IMR-90 (cell line): ENCODE results near the gene S100A6. TPM values are rescaled to one million over a fixed set of nuclear protein-coding genes. Genes with fewer than 3 reads are reported as not detected.

Source experiments
- ATAC-seq: fragments of 200-7000 bp; cut with Tn5 transposase; 2 replicates; pipeline ENCODE4 v1.9.1; 2020; ENCODE audit warnings: low read depth, mild to moderate bottlenecking, moderate library complexity
- BruUV-seq: library from RNA; stranded (reverse); fragments of 400-500 nt; replicated peaks from 2 replicates; lab custom pipeline; 2021; lab: Mats Ljungman, UMichigan
- CTCF ChIA-PET: fragments of 300-600 bp; formaldehyde crosslinking; extraction: SDS; loops from one replicate; lab custom pipeline; 2021; ENCODE audit warnings: antibody characterized with exemption; lab: Yijun Ruan, JAX
- POLR2A ChIA-PET: fragments of 300-600 bp; sonication (Branson Sonifier 250); formaldehyde crosslinking; loops from one replicate; lab custom pipeline; 2022; ENCODE audit warnings: antibody characterized with exemption; ENCODE audit not compliant: unreplicated experiment; lab: Charles Lee
- DNase-seq: peaks from one replicate; pipeline ENCODE4 v3.0.0; 2013
- H2AFZ ChIP-seq: replicated peaks from 2 replicates; pipeline ENCODE3; 2013; ENCODE audit warnings: low read length, mild to moderate bottlenecking; ENCODE audit not compliant: poor library complexity
- H2AK5ac ChIP-seq: 2 replicates; pipeline ENCODE4 v1.6.1; 2013; ENCODE audit warnings: low read depth, low read length, inconsistent platforms
- H2AK9ac ChIP-seq: replicated peaks from 2 replicates; pipeline ENCODE3; 2013; ENCODE audit warnings: mild to moderate bottlenecking, low read depth, low read length, moderate library complexity; ENCODE audit not compliant: poor library complexity
- H2BK120ac ChIP-seq: 2 replicates; pipeline ENCODE4 v1.6.1; 2013; ENCODE audit warnings: low read depth, low read length, inconsistent platforms
- H2BK15ac ChIP-seq: 3 replicates; pipeline ENCODE4 v1.6.1; 2013; ENCODE audit warnings: low read depth, low read length, inconsistent platforms
- H2BK20ac ChIP-seq: 2 replicates; pipeline ENCODE4 v1.6.1; 2013; ENCODE audit warnings: low read depth, mild to moderate bottlenecking, inconsistent platforms, low read length, moderate library complexity
- H2BK5ac ChIP-seq: 2 replicates; pipeline ENCODE4 v1.6.1; 2013; ENCODE audit warnings: mild to moderate bottlenecking, low read depth, low read length, inconsistent platforms; ENCODE audit not compliant: poor library complexity, severe bottlenecking
- H3K14ac ChIP-seq: replicated peaks from 2 replicates; pipeline ENCODE4 v1.6.1; 2013; ENCODE audit warnings: low read depth, low read length, inconsistent platforms
- H3K18ac ChIP-seq: 2 replicates; pipeline ENCODE4 v1.6.1; 2013; ENCODE audit warnings: low read depth, low read length, control low read depth
- H3K23ac ChIP-seq: 2 replicates; pipeline ENCODE4 v1.6.1; 2013; ENCODE audit warnings: low read depth, low read length, inconsistent platforms
- H3K27ac ChIP-seq: 2 replicates; pipeline ENCODE4 v1.5.1; 2013; ENCODE audit warnings: mild to moderate bottlenecking, control low read depth, low read length; ENCODE audit not compliant: insufficient read depth
- H3K27me3 ChIP-seq: 2 replicates; pipeline ENCODE4 v1.6.1; 2013; ENCODE audit warnings: low read length; ENCODE audit not compliant: control insufficient read depth, insufficient read depth
- H3K36me3 ChIP-seq: 2 replicates; pipeline ENCODE4 v1.6.1; 2013; ENCODE audit warnings: low read length, mixed read lengths; ENCODE audit not compliant: control insufficient read depth, insufficient read depth
- H3K4ac ChIP-seq: 2 replicates; pipeline ENCODE4 v1.6.1; 2013; ENCODE audit warnings: low read depth, low read length, inconsistent platforms
- H3K4me1 ChIP-seq: 2 replicates; pipeline ENCODE4 v1.6.1; 2013; ENCODE audit warnings: low read length, mixed read lengths; ENCODE audit not compliant: control insufficient read depth, insufficient read depth
- H3K4me2 ChIP-seq: 2 replicates; pipeline ENCODE4 v1.6.1; 2013; ENCODE audit warnings: low read depth, mild to moderate bottlenecking, control low read depth, low read length, moderate library complexity
- H3K4me3 ChIP-seq: 2 replicates; pipeline ENCODE4 v1.5.1; 2013; ENCODE audit warnings: low read depth, mild to moderate bottlenecking, control low read depth, low read length, moderate library complexity; ENCODE audit not compliant: insufficient read depth
- H3K56ac ChIP-seq: 2 replicates; pipeline ENCODE4 v1.6.1; 2013; ENCODE audit warnings: low read length, inconsistent platforms; ENCODE audit not compliant: insufficient read depth; ENCODE audit errors: extremely low read depth
- H3K79me1 ChIP-seq, 2 experiments: 2 replicates each; pipeline ENCODE4 v1.6.1; 2013; ENCODE audit warnings: low read length in 2 of 2, inconsistent platforms in 1 of 2, low read depth in 1 of 2
- H3K9ac ChIP-seq: 2 replicates; pipeline ENCODE4 v1.6.1; 2013; ENCODE audit warnings: low read depth, low read length, control low read depth
- H3K9me1 ChIP-seq: 2 replicates; pipeline ENCODE4 v1.6.1; 2013; ENCODE audit warnings: low read length, inconsistent platforms; ENCODE audit not compliant: insufficient read depth
- H3K9me3 ChIP-seq: 2 replicates; pipeline ENCODE4 v1.6.1; 2013; ENCODE audit warnings: low read length; ENCODE audit not compliant: control insufficient read depth, insufficient read depth
- H4K20me1 ChIP-seq: 2 replicates; pipeline ENCODE4 v1.6.1; 2013; ENCODE audit warnings: low read length, inconsistent platforms; ENCODE audit not compliant: insufficient read depth
- H4K5ac ChIP-seq: 2 replicates; pipeline ENCODE4 v1.6.1; 2013; ENCODE audit warnings: mild to moderate bottlenecking, low read depth, low read length, control low read depth
- H4K8ac ChIP-seq, 2 experiments: 2 replicates each; pipeline ENCODE4 v1.6.1; 2013; ENCODE audit warnings: low read depth in 2 of 2, low read length in 2 of 2, control low read depth in 1 of 2, inconsistent platforms in 1 of 2
- H4K91ac ChIP-seq: 2 replicates; pipeline ENCODE4 v1.6.1; 2013; ENCODE audit warnings: low read depth, low read length, inconsistent platforms; ENCODE audit not compliant: insufficient read depth
- BHLHE40 ChIP-seq: fragments of 150-350 bp; IDR thresholded peaks from 2 replicates; pipeline ENCODE4 v1.6.1; 2016; ENCODE audit warnings: mild to moderate bottlenecking, low read depth, low read length
- CHD1 ChIP-seq: IDR thresholded peaks from 2 replicates; pipeline ENCODE4 v1.6.1; 2012; ENCODE audit warnings: low read depth, low read length, improper control_type of control experiment
- FOS ChIP-seq: fragments of 150-350 bp; IDR thresholded peaks from 2 replicates; pipeline ENCODE4 v1.6.1; 2016; ENCODE audit warnings: low read depth, low read length
- MAZ ChIP-seq: IDR thresholded peaks from 2 replicates; pipeline ENCODE4 v1.6.1; 2012; ENCODE audit warnings: low read depth, mild to moderate bottlenecking, low read length, improper control_type of control experiment, moderate library complexity, borderline replicate concordance
- MXI1 ChIP-seq: IDR thresholded peaks from 2 replicates; pipeline ENCODE4 v1.6.1; 2012; ENCODE audit warnings: low read depth, mild to moderate bottlenecking, low read length, moderate library complexity, borderline replicate concordance
- NFE2L2 ChIP-seq: fragments of 150-350 bp; IDR thresholded peaks from 2 replicates; pipeline ENCODE4 v1.6.1; 2016; ENCODE audit warnings: low read depth, mild to moderate bottlenecking, low read length
- POLR2A ChIP-seq: IDR thresholded peaks from 2 replicates; pipeline ENCODE4 v1.6.1; 2012; ENCODE audit warnings: mild to moderate bottlenecking, low read depth, low read length
- RAD21 ChIP-seq: IDR thresholded peaks from 2 replicates; pipeline ENCODE4 v1.6.1; 2012; ENCODE audit warnings: low read length, improper control_type of control experiment
- RCOR1 ChIP-seq: IDR thresholded peaks from 2 replicates; pipeline ENCODE4 v1.6.1; 2012; ENCODE audit warnings: mild to moderate bottlenecking, low read length, improper control_type of control experiment; ENCODE audit not compliant: insufficient replicate concordance
- SMC3 ChIP-seq: fragments of 150-350 bp; IDR thresholded peaks from 2 replicates; pipeline ENCODE4 v1.6.1; 2016; ENCODE audit warnings: low read depth, mild to moderate bottlenecking, antibody characterized with exemption, low read length, moderate library complexity
- WGBS, 2 experiments: methylation state at CpG; one replicate each; pipeline versions ENCODE4 v1.1.5 to v1.1.7; 2013; ENCODE audit warnings: missing lambda C conversion rate in 2 of 2; ENCODE audit not compliant: insufficient read length in 1 of 2; ENCODE audit errors: extremely low coverage in 2 of 2; 5-methylcytosine and 5-hydroxymethylcytosine counted together
- dilution Hi-C: fragments of 300-500 bp; cut with HindIII; formaldehyde crosslinking; loops from one replicate; pipeline ENCODE4 v1.14.3; 2018; ENCODE audit warnings: low sequenced_read_pairs; ENCODE audit not compliant: unreplicated experiment
- in situ Hi-C: fragments of 300-500 bp; cut with MboI; formaldehyde crosslinking; loops from 3 replicates; pipeline ENCODE4 v1.14.3; 2019; ENCODE audit warnings: low sequenced_read_pairs, inconsistent platforms, mixed read lengths
- intact Hi-C: fragments of 100-400 bp; cut with micrococcal nuclease; formaldehyde crosslinking; loops from 2 replicates; pipeline ENCODE4 v1.10.0; 2022
- polyA plus RNA-seq, 3 experiments: library from polyadenylated mRNA; depleted of rRNA; stranded (reverse); fragments of >200 nt; gene quantifications; 2 replicates each; pipeline ENCODE4 v1.2.3, GENCODE V29; 2012; ENCODE audit warnings: low replicate concordance in 1 of 3
- total RNA-seq: library from RNA; depleted of rRNA; stranded (reverse); fragments of >200 nt; gene quantifications from 2 replicates; pipeline ENCODE4 v1.2.3, GENCODE V29; 2012
- TF ChIP-seq, protein P1 (sequence below): fragments of 150-350 bp; IDR thresholded peaks from 2 replicates; pipeline ENCODE4 v1.6.1; 2017; ENCODE audit warnings: mild to moderate bottlenecking, antibody characterized with exemption, low read length, low read depth
- TF ChIP-seq, protein P2 (sequence below): fragments of 150-350 bp; IDR thresholded peaks from 2 replicates; pipeline ENCODE4 v1.6.1; 2016; ENCODE audit warnings: low read depth, mild to moderate bottlenecking, low read length, moderate library complexity, borderline replicate concordance
- TF ChIP-seq, protein P3 (sequence below): conservative IDR thresholded peaks from 2 replicates; pipeline ENCODE4 v1.5.1; 2012; ENCODE audit warnings: mild to moderate bottlenecking, low read depth, low read length, improper control_type of control experiment

The S100A6 gene
- total and polyA plus RNA-seq, 2 of the 4 experiments (the other 2 are of a cell fraction): 373 to 1,755 TPM

DNA sequence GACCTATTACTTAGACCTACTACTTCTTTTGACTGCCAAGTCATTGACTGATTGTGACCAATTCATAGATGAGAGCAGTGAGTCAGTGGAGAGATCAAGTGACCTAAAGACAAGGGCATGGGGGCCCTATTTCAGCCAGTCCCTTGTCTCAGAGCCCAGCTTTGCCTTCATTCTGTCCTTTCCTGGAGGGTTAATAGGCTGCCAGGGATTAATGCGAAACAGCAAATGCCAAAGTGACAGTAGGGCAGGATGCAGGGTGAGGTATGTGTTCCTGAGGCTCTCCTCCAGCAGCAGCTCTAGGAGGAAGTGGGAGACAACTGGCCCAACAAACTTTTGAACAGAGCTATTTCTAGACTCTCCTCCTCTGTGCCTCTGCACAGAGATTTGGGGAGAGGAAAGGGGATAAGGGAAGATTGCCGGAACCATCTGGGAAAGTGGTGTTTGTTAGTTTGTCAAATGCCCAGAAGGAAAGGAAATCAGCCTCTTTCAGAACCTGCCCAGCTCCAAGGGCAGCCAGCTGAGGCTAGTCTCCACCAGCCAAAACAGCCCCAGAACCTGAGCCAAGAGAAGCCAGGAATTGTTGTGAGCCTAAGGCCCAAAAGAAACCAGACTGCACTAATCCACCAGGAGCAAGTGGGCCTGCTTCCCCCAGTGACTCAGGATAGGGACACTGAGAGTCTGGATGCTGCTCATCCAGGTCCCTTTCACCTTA, 18.2 kb upstream of the S100A6 start:
- H4K20me1 ChIP-seq: no peaks in the 10 kb centered on the region
- peak overlapping the region; percentile 25; the same call in 1 of the 2 replicates for H3K18ac ChIP-seq
- ChIA-PET CTCF (interaction anchor here (1.1 kb wide), 1 partner anchor 9 kb away, joined by 3 read pairs; no protein-coding TSS in a partner anchor), POLR2A (interaction anchor here (0.9 kb wide), 1 partner anchor 12 kb away, joined by 5 read pairs; no protein-coding TSS in a partner anchor)
- in situ Hi-C loops (no loop called here), intact Hi-C loops (no loop called here), dilution Hi-C loops (no loop called here)
- H3K4me3 ChIP-seq: no peak overlapping the region
- H2BK15ac ChIP-seq: peak overlapping the region; percentile 94; the same call in 2 of the 3 replicates
- H3K4me2 ChIP-seq: no peak overlapping the region
- H3K14ac ChIP-seq: peak overlapping the region; percentile 73
- peak overlapping the region; percentile 53 for H4K91ac ChIP-seq
- DNase-seq: no peak
- peak overlapping the region; percentile 79 for H3K23ac ChIP-seq
- peak overlapping the region; percentile 54 for H2BK20ac ChIP-seq
- WGBS, 2 experiments: no CpG with 5 or more reads among the region's 2 CpGs
- H2AK5ac ChIP-seq: peak overlapping the region; percentile 89
- peak overlapping the region; percentile 37; the same call in 1 of the 2 replicates for H3K9ac ChIP-seq
- peak overlapping the region; percentile 88 for H2AK9ac ChIP-seq
- H2BK5ac ChIP-seq: peak overlapping the region; percentile 14
- no peaks in the 10 kb centered on the region for H3K9me3 ChIP-seq
- no TSS peak for BruUV-seq
- peaks cover 39% of the 10 kb centered on the region for H3K9me1 ChIP-seq
- peak overlapping the region; percentile 56 for H3K27ac ChIP-seq
- H3K56ac ChIP-seq: no peak overlapping the region
- peak overlapping the region; percentile 52 to 91 for H4K8ac ChIP-seq
- H3K36me3 ChIP-seq: no peaks in the 10 kb centered on the region
- peaks cover 24% of the 10 kb centered on the region for H3K4me1 ChIP-seq
- H2BK120ac ChIP-seq: peak overlapping the region; percentile 84
- H2AFZ ChIP-seq: peak overlapping the region; percentile 84
- H3K4ac ChIP-seq: peak overlapping the region; percentile 67
- TF ChIP-seq CHD1: no peak
- TF ChIP-seq RCOR1: no peak
- TF ChIP-seq FOS: no peak
- TF ChIP-seq, protein P1, sequence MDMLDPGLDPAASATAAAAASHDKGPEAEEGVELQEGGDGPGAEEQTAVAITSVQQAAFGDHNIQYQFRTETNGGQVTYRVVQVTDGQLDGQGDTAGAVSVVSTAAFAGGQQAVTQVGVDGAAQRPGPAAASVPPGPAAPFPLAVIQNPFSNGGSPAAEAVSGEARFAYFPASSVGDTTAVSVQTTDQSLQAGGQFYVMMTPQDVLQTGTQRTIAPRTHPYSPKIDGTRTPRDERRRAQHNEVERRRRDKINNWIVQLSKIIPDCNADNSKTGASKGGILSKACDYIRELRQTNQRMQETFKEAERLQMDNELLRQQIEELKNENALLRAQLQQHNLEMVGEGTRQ: no peak
- TF ChIP-seq, protein P2, sequence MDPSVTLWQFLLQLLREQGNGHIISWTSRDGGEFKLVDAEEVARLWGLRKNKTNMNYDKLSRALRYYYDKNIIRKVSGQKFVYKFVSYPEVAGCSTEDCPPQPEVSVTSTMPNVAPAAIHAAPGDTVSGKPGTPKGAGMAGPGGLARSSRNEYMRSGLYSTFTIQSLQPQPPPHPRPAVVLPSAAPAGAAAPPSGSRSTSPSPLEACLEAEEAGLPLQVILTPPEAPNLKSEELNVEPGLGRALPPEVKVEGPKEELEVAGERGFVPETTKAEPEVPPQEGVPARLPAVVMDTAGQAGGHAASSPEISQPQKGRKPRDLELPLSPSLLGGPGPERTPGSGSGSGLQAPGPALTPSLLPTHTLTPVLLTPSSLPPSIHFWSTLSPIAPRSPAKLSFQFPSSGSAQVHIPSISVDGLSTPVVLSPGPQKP: no peak
- TF ChIP-seq, protein P3, sequence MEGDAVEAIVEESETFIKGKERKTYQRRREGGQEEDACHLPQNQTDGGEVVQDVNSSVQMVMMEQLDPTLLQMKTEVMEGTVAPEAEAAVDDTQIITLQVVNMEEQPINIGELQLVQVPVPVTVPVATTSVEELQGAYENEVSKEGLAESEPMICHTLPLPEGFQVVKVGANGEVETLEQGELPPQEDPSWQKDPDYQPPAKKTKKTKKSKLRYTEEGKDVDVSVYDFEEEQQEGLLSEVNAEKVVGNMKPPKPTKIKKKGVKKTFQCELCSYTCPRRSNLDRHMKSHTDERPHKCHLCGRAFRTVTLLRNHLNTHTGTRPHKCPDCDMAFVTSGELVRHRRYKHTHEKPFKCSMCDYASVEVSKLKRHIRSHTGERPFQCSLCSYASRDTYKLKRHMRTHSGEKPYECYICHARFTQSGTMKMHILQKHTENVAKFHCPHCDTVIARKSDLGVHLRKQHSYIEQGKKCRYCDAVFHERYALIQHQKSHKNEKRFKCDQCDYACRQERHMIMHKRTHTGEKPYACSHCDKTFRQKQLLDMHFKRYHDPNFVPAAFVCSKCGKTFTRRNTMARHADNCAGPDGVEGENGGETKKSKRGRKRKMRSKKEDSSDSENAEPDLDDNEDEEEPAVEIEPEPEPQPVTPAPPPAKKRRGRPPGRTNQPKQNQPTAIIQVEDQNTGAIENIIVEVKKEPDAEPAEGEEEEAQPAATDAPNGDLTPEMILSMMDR: no peak
- TF ChIP-seq MXI1: no peak
- TF ChIP-seq MAZ: no peak
- TF ChIP-seq NFE2L2: no peak
- no peak for TF ChIP-seq POLR2A
- no peak for TF ChIP-seq SMC3
- TF ChIP-seq RAD21: no peak
- TF ChIP-seq BHLHE40: no peak
- H3K27me3 ChIP-seq: no peaks in the 10 kb centered on the region
- ATAC-seq: peak; percentile 33
- H3K79me1 ChIP-seq: peaks cover 0 to 4% of the 10 kb centered on the region in 2 experiments; a peak in 2 of 4 replicates
- peak overlapping the region; percentile 53 for H4K5ac ChIP-seq
